Chondrocyte (in vitro differentiated cells): ENCODE data around the gene SFI1. TPM values are rescaled to one million over a fixed set of nuclear protein-coding genes. Genes with fewer than 3 reads are reported as not detected.
A peak's percentile ranks its signal among the peaks of the same experiment; 100 is the strongest.

Source experiments
- DNase-seq: peaks from one replicate; pipeline ENCODE4 v3.0.0; 2021; ENCODE audit warnings: mixed read lengths, low spot score
- H3K27ac Mint-ChIP-seq: one replicate; pipeline ENCODE4 v1.8.0; 2021; ENCODE audit warnings: mild to moderate bottlenecking, moderate library complexity, mixed read lengths; ENCODE audit not compliant: unreplicated experiment
- H3K27me3 Mint-ChIP-seq: 2 replicates; pipeline ENCODE4 v1.8.0; 2021; ENCODE audit warnings: low read depth, mixed read lengths
- H3K36me3 Mint-ChIP-seq: 2 replicates; pipeline ENCODE4 v1.8.0; 2021; ENCODE audit warnings: low read depth, mixed read lengths
- H3K4me1 Mint-ChIP-seq: 2 replicates; pipeline ENCODE4 v1.8.0; 2021; ENCODE audit warnings: low read depth, mild to moderate bottlenecking, mixed read lengths
- H3K4me3 Mint-ChIP-seq: one replicate; pipeline ENCODE4 v1.8.0; 2021; ENCODE audit warnings: mild to moderate bottlenecking, moderate library complexity, mixed read lengths; ENCODE audit not compliant: unreplicated experiment
- H3K9me3 Mint-ChIP-seq: 2 replicates; pipeline ENCODE4 v1.8.0; 2021; ENCODE audit warnings: low read depth, mixed read lengths
- total RNA-seq: library from RNA; stranded (reverse); gene quantifications from 3 replicates; pipeline ENCODE4 v1.2.1, GENCODE V29; 2021
- TF ChIP-seq, protein P1 (sequence below): fragments of 200-600 bp; sonication (generic); IDR thresholded peaks from 2 replicates; pipeline ENCODE4 v1.5.0; 2021; ENCODE audit warnings: antibody characterized with exemption, mild to moderate bottlenecking, moderate library complexity

SFI1 gene
- total RNA-seq, 1 donor from 2014 or later = 20.3 TPM

DNA sequence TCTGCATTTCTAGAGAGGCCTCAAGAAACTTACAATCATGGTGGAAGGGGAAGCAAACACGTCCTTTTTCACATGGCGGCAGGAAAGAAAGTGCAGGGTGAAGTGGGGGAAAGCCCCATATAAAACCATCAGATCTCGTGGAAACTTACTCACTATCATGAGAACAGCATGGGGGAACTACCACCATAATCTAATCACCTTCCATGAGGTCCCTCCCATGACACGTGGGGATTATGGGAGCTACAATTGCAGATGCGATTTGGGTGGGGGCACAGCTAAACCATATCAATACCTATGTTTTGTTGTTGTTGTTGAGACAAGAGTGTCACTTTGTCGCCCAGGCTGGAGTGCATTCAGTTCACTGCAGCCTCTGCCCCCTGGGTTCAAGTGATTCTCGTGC, 29.9 kb downstream of the SFI1 start:
- Mint-ChIP-seq H3K27me3 (no peaks in the 10 kb centered on the region), H3K4me3 (no peak overlapping the region), H3K9me3 (no peaks in the 10 kb centered on the region), H3K36me3 (peaks cover 3% of the 10 kb centered on the region), H3K27ac (no peak overlapping the region), H3K4me1 (peaks cover 18% of the 10 kb centered on the region)
- TF ChIP-seq, protein P1, sequence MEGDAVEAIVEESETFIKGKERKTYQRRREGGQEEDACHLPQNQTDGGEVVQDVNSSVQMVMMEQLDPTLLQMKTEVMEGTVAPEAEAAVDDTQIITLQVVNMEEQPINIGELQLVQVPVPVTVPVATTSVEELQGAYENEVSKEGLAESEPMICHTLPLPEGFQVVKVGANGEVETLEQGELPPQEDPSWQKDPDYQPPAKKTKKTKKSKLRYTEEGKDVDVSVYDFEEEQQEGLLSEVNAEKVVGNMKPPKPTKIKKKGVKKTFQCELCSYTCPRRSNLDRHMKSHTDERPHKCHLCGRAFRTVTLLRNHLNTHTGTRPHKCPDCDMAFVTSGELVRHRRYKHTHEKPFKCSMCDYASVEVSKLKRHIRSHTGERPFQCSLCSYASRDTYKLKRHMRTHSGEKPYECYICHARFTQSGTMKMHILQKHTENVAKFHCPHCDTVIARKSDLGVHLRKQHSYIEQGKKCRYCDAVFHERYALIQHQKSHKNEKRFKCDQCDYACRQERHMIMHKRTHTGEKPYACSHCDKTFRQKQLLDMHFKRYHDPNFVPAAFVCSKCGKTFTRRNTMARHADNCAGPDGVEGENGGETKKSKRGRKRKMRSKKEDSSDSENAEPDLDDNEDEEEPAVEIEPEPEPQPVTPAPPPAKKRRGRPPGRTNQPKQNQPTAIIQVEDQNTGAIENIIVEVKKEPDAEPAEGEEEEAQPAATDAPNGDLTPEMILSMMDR = no peak
- DNase-seq = no peak

DNA sequence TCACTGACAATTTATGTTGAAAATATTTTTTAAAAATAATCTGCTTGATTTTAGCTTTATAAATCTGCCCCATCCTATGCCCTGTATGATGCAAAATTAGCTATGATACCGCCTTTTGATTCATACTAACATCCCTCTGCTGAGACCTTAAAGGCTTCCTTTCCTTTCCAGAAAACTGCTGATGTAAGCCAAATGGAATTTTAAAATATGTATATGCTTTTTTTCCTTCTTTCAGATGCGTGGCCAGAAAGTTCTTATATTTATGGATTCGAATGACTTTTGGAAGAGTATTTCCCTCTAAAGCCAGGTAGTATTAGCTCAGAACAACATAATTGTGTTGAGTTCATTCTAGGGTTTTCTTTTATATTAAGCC, 34.5 kb downstream of the SFI1 start:
- Mint-ChIP-seq H3K4me1 (peaks cover 31% of the 10 kb centered on the region), H3K36me3 (peaks cover 2% of the 10 kb centered on the region), H3K27me3 (no peaks in the 10 kb centered on the region), H3K4me3 (peak overlapping the region; percentile 29), H3K27ac (peak overlapping the region; percentile 94), H3K9me3 (no peaks in the 10 kb centered on the region)
- TF ChIP-seq, protein P1 = no peak
- DNase-seq = no peak

DNA sequence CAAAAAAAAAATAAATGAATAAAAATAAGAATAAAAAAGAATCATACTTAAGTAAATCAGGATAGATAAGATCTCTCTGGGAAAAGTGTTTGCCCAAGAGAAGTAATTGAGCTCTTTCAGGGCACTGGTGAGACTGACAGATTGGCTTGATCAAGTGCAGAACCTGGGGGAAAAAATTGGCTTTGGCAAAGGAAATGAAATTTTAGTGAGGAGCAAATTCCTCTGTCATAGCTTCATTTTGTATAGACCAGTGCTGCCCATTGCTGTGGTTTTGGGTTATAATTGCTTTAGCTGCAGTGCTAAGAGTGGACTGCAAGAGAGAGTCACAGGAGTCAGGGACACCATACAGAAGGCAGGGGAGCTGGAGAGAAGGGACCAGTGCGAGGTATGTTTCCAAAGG, 35.7 kb downstream of the SFI1 start:
- Mint-ChIP-seq H3K36me3 (no peaks in the 10 kb centered on the region), H3K27ac (peak overlapping the region; percentile 39), H3K4me3 (no peak overlapping the region), H3K27me3 (no peaks in the 10 kb centered on the region), H3K4me1 (peaks cover 31% of the 10 kb centered on the region), H3K9me3 (no peaks in the 10 kb centered on the region)
- TF ChIP-seq, protein P1 = no peak
- DNase-seq = no peak

DNA sequence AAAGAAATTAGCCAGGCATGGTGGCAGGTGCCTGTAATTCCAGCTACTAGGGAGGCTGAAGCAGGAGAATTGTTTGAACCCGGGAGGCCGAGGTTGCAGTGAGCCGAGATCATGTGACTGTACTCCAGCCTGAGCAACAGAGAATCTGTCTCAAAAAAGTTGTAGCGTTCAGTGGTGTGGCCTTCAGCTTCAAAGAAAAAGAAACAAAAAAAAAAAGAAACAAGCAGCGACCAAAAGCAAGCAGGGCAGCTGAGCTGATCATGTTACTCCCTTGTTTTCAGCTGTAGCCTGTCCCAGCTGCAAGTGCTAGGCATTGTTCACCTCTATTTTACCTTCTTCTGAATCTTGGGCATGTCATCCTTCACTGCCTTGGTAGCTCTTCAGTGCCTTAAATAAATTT, 37.0 kb downstream of the SFI1 start:
- H3K27me3 Mint-ChIP-seq = no peaks in the 10 kb centered on the region
- H3K4me1 Mint-ChIP-seq = peaks cover 31% of the 10 kb centered on the region
- H3K9me3 Mint-ChIP-seq = no peaks in the 10 kb centered on the region
- H3K36me3 Mint-ChIP-seq = no peaks in the 10 kb centered on the region
- TF ChIP-seq, protein P1 = no peak
- no peak overlapping the region for H3K4me3 Mint-ChIP-seq
- H3K27ac Mint-ChIP-seq = no peak overlapping the region
- peak; percentile 9 for DNase-seq

DNA sequence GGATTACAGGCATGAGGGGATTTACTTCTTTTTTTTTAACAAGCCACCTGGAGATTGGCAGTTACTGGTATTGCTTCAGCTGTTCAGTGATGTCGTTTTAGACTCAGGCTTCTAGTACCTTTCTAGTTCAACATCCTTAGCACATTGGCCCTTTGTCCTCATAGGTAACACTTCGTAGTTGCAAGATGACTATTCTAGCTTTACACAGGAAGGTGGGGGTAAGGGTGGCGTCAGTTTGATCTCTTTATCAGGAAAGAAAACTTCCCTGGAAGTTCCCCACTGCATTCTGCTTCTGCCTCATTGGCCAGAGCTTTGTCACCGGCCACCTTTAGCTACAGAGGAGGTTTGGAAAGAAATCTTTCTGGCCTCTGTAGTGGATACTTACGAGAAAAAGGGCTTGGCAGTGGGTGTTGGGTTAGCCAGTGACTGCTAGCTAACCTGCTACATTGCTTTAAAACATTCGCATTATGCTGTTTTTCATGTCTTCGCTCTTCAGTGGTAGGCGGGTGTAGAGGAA, 40.7 kb downstream of the SFI1 start:
- Mint-ChIP-seq H3K4me3 (no peak overlapping the region), H3K36me3 (peaks cover 8% of the 10 kb centered on the region), H3K4me1 (peaks cover 8% of the 10 kb centered on the region), H3K27me3 (no peaks in the 10 kb centered on the region), H3K27ac (no peak overlapping the region), H3K9me3 (no peaks in the 10 kb centered on the region)
- TF ChIP-seq, protein P1 = no peak
- peak; percentile 3 for DNase-seq
